ENCODE measurements around the gene ISCU. TPM values are rescaled to one million over a fixed set of nuclear protein-coding genes. Genes with fewer than 3 reads are reported as not detected.
A peak's percentile ranks its signal among the peaks of the same experiment; 100 is the strongest.

ISCU gene
- total and polyA plus RNA-seq, 2 of the 8 experiments (the other 6 are each of a cell fraction or from before 2014, with no cell fraction given): 72.1 to 78.1 TPM

GRCh38 chr12:108562348-108563135, at the start of gene ISCU (continued):
- TF ChIP-seq EGR1 (IDR thresholded peaks at IDR 0.05; ENCODE audit: borderline replicate concordance, low read depth, low read length): no peak
- peak; percentile 100 for TF ChIP-seq PHF8 (conservative IDR thresholded peaks at IDR 0.05; ENCODE audit: low read depth, low read length)
- TF ChIP-seq TEAD4 (IDR thresholded peaks at IDR 0.05; ENCODE audit: low read depth, low read length): no peak
- peak; percentile 96 for TF ChIP-seq RBBP5 (IDR thresholded peaks at IDR 0.05; ENCODE audit: borderline replicate concordance, low read depth, low read length)
- no peak for TF ChIP-seq CHD1 (IDR thresholded peaks at IDR 0.05; ENCODE audit: low read depth, low read length)
- peak; percentile 46; the same call in 1 of the 2 replicates for TF ChIP-seq JUND (IDR thresholded peaks at IDR 0.05; ENCODE audit: low read length)
- TF ChIP-seq TAF7 (optimal IDR thresholded peaks at IDR 0.05; ENCODE audit: borderline replicate concordance, low read depth, low read length): no peak
- no peak for TF ChIP-seq CHD2 (IDR thresholded peaks at IDR 0.05; ENCODE audit: low read length)
- TF ChIP-seq SUZ12 (IDR thresholded peaks at IDR 0.05; ENCODE audit: low read length): no peak
- TF ChIP-seq E2F6 (IDR thresholded peaks at IDR 0.05): 0 out of 2 replicates have a peak, but pooled peaks have one; percentile 33
- TF ChIP-seq KDM4A (IDR thresholded peaks at IDR 0.05; ENCODE audit: low read depth, low read length, severe bottlenecking): peak; percentile 92
- no peak for TF ChIP-seq RXRA (IDR thresholded peaks at IDR 0.05; ENCODE audit: insufficient read depth, low read depth, low read length)
- TF ChIP-seq MAX (IDR thresholded peaks at IDR 0.05): peak; percentile 68
- no peak for TF ChIP-seq CTBP2 (IDR thresholded peaks at IDR 0.05; ENCODE audit: borderline replicate concordance, insufficient read depth, insufficient read length, low read length)
- TF ChIP-seq BACH1 (IDR thresholded peaks at IDR 0.05; ENCODE audit: low read length): no peak
- TF ChIP-seq CREB1 (IDR thresholded peaks at IDR 0.05): peak; percentile 97
- no peak for TF ChIP-seq SP2 (IDR thresholded peaks at IDR 0.05; ENCODE audit: low read length)
- peak; percentile 96 for TF ChIP-seq YY1 (IDR thresholded peaks at IDR 0.05; ENCODE audit: low read depth, low read length)
- TF ChIP-seq SIN3A (conservative IDR thresholded peaks at IDR 0.05 in 1 of 2, IDR thresholded peaks at IDR 0.05 in 1 of 2; ENCODE audit: low read depth in 1 of 2, low read length in 2 of 2): peak in 1 of 2 experiments; percentile 32; a peak in 1 of 4 replicates
- peak; percentile 51 for TF ChIP-seq SAP30 (IDR thresholded peaks at IDR 0.05; ENCODE audit: insufficient read depth, insufficient replicate concordance, low read length)
- no peak for TF ChIP-seq HDAC6 (IDR thresholded peaks at IDR 0.05; ENCODE audit: low read depth, low read length)
- no peak for TF ChIP-seq CBX5 (IDR thresholded peaks at IDR 0.05; ENCODE audit: low read depth, low read length)
- no peak for TF ChIP-seq GABPA (IDR thresholded peaks at IDR 0.05; ENCODE audit: borderline replicate concordance, insufficient read depth, low read length)

Data from H1 (cell line).